KMS-11 (cell line): ENCODE data around the gene TINAGL1.

ENCODE experiments used
- H2AFZ ChIP-seq: fragments of 200-600 bp; sonication (generic); 2 replicates; pipeline ENCODE4 v1.6.1; 2016; ENCODE audit warnings: antibody characterized with exemption, mixed run types, low read depth
- H3K27ac ChIP-seq: fragments of 200-600 bp; sonication (generic); 2 replicates; pipeline ENCODE4 v1.6.1; 2016; ENCODE audit warnings: mild to moderate bottlenecking, mixed run types
- H3K27me3 ChIP-seq: fragments of 200-600 bp; sonication (generic); 2 replicates; pipeline ENCODE4 v1.6.1; 2017; ENCODE audit warnings: mild to moderate bottlenecking, low read depth, mixed run types, moderate library complexity; ENCODE audit not compliant: insufficient read depth
- H3K36me3 ChIP-seq: fragments of 200-600 bp; sonication (generic); 2 replicates; pipeline ENCODE4 v1.6.1; 2017; ENCODE audit warnings: mild to moderate bottlenecking, mixed run types; ENCODE audit not compliant: insufficient read depth
- H3K4me1 ChIP-seq: fragments of 200-600 bp; sonication (generic); 2 replicates; pipeline ENCODE4 v1.6.1; 2016; ENCODE audit warnings: mild to moderate bottlenecking, low read depth, mixed run types; ENCODE audit not compliant: poor library complexity, severe bottlenecking
- H3K4me2 ChIP-seq: fragments of 200-600 bp; sonication (generic); 2 replicates; pipeline ENCODE4 v1.7.0; 2016; ENCODE audit warnings: mild to moderate bottlenecking, mixed run types
- H3K4me3 ChIP-seq: fragments of 200-600 bp; sonication (generic); IDR thresholded peaks from 2 replicates; pipeline ENCODE4 v1.6.1; 2017; ENCODE audit warnings: low read depth, low read length, mixed read lengths; ENCODE audit not compliant: insufficient read depth
- H3K79me2 ChIP-seq: fragments of 200-600 bp; sonication (generic); 2 replicates; pipeline ENCODE4 v1.6.1; 2016; ENCODE audit warnings: low read depth, mixed run types; ENCODE audit not compliant: insufficient read depth
- H3K9ac ChIP-seq: fragments of 200-600 bp; sonication (generic); 2 replicates; pipeline ENCODE4 v1.6.1; 2016; ENCODE audit warnings: mild to moderate bottlenecking, mixed run types
- H4K20me1 ChIP-seq: fragments of 200-600 bp; sonication (generic); 2 replicates; pipeline ENCODE4 v1.6.1; 2016; ENCODE audit warnings: mild to moderate bottlenecking, mixed run types; ENCODE audit not compliant: insufficient read depth
- CTCF ChIP-seq: fragments of 200-600 bp; sonication (generic); conservative IDR thresholded peaks from 2 replicates; pipeline ENCODE4 v1.6.1; 2017; ENCODE audit warnings: low read depth, mild to moderate bottlenecking, antibody characterized with exemption, low read length, moderate library complexity, mixed read lengths

Gene TINAGL1

DNA sequence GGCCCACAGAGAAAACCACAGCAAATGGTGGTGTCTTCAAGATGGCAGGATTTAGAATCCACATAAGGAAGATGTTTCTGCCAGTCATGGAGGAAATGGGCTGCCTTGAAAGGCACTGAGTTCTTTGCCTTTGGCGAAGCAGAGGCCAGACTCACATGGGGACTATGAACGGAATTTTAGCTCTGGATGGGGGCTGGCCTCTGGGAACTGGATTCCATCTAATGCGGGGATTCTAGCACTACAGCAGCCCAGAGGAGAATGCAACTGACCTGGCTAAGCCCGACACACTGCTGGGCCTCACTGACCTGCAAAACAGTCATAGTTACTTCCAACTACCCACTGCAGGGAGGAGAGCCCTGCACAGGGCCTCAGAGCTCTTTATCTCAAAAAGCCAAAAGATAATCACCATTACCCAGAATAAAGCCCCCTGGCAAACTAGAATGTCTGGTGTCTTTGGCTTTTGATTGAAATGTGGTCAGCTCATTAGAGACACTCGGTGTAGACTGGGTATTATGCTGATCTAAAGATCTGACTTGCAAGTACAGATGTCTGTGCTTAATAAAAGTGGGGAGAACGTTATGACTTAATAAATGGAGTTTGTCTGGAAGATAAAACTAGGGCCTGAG is 52.7 kb downstream of the TINAGL1 start:
- no peak overlapping the region for H3K27ac ChIP-seq
- H3K4me1 ChIP-seq: no peaks in the 10 kb centered on the region
- H3K4me2 ChIP-seq: no peak overlapping the region
- TF ChIP-seq CTCF: no peak
- H3K36me3 ChIP-seq: no peaks in the 10 kb centered on the region
- H3K9ac ChIP-seq: no peak overlapping the region
- H3K27me3 ChIP-seq: no peaks in the 10 kb centered on the region
- no peak overlapping the region for H2AFZ ChIP-seq
- no peak overlapping the region for H3K4me3 ChIP-seq
- no peaks in the 10 kb centered on the region for H3K79me2 ChIP-seq
- no peaks in the 10 kb centered on the region for H4K20me1 ChIP-seq

- TF ChIP-seq CTCF: no peak
- Histone ChIP-seq H4K20me1 (0 out of 2 replicates have a peak, but pooled peaks cover 5% of the 10 kb centered on the region), H3K9ac (no peak overlapping the region), H3K4me1 (no peaks in the 10 kb centered on the region), H3K27ac (no peak overlapping the region), H3K36me3 (no peaks in the 10 kb centered on the region), H3K79me2 (peaks cover 23% of the 10 kb centered on the region), H3K4me3 (no peak overlapping the region), H2AFZ (no peak overlapping the region), H3K4me2 (no peak overlapping the region), H3K27me3 (no peaks in the 10 kb centered on the region)
Measured at GRCh38 chr1:31632649-31633048, 56.3 kb downstream of the TINAGL1 start.

- Histone ChIP-seq H3K9ac (no peak overlapping the region), H3K27me3 (no peaks in the 10 kb centered on the region), H2AFZ (no peak overlapping the region), H3K4me1 (no peaks in the 10 kb centered on the region), H3K36me3 (no peaks in the 10 kb centered on the region), H4K20me1 (0 out of 2 replicates have a peak, but pooled peaks cover 5% of the 10 kb centered on the region), H3K4me3 (no peak overlapping the region), H3K27ac (no peak overlapping the region), H3K4me2 (no peak overlapping the region), H3K79me2 (peaks cover 23% of the 10 kb centered on the region)
- TF ChIP-seq CTCF: peak; percentile 53
Measured at GRCh38 chr1:31633117-31633516, 56.8 kb downstream of the TINAGL1 start.
